Astrocyte of the cerebellum (primary cell): Measurements from ENCODE around the gene SMPDL3A.
"Not testable (repeated sequence)": the region's sequence is repeated elsewhere in the genome, so short reads cannot be mapped to it uniquely, and the experiment has no call there.

ENCODE experiments used
- DNase-seq: peaks from one replicate; pipeline ENCODE4 v3.0.0-alpha.2; 2011; ENCODE audit warnings: low read depth
- H3K4me3 ChIP-seq: 2 replicates; pipeline ENCODE4 v1.5.1; 2011; ENCODE audit warnings: mild to moderate bottlenecking, low read depth, low read length, moderate library complexity
- CTCF ChIP-seq: IDR thresholded peaks from 2 replicates; pipeline ENCODE4 v1.5.1; 2012; ENCODE audit warnings: low read length, low read depth, moderate library complexity, mild to moderate bottlenecking; ENCODE audit errors: missing control alignments
- in situ Hi-C: cut with HindIII; loops from 2 replicates; pipeline ENCODE4 v1.10.0; 2017; ENCODE audit warnings: low sequenced_read_pairs

The SMPDL3A gene

DNA sequence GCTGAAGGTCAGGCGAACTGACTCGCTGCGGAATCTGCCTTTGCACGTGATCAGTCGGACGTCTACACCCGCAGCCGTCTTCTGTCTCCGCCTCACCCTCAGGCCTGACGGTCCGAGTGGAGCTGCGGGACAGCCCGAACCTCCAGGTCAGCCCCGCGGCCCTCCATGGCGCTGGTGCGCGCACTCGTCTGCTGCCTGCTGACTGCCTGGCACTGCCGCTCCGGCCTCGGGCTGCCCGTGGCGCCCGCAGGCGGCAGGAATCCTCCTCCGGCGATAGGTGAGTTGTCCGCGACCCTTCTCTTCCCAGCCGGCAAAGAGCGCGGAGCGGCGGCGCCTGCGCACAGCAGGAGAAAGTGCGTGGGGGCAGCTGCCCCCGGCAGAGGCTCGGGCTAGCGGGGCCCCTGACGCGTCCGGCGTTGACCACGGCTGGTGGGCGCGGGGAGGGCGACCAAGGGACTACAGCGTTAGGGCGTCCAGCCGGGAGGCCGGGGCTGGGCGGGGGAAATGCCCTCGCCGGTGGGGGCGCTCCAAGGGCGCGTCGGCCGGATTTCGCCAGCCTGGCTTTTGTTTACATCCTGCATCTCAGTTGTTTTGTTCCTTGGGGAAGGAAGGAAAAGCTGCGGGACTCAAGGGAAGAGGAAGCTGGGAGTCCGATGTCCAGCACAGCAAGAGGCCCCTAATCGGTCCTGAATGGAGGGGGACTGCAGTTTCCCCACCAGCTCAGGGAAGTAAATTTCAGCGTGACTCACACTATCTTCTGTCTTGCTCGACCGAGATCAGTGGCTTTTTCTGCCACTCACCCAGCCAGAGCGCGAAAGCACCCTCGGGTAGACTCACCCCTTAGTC lies at the start of gene SMPDL3A:
SMPDL3A (plus strand) TSS at position 77 of the 846 bp plus-strand sequence; CDS start at position 166, 89 bp downstream.
- H3K4me3 ChIP-seq, result peak within 1 kb of the TSS; percentile 60
- peak; percentile 33 for TF ChIP-seq CTCF
- in situ Hi-C loops, result no loop called here
- no peak for DNase-seq

- no peak for TF ChIP-seq CTCF
- H3K4me3 ChIP-seq, result no peak overlapping the region
- in situ Hi-C loops, result no loop called here
- DNase-seq, result no peak
These were observed 49.0 kb upstream of the SMPDL3A start for GRCh38 chr6:122740091-122740490.

DNA sequence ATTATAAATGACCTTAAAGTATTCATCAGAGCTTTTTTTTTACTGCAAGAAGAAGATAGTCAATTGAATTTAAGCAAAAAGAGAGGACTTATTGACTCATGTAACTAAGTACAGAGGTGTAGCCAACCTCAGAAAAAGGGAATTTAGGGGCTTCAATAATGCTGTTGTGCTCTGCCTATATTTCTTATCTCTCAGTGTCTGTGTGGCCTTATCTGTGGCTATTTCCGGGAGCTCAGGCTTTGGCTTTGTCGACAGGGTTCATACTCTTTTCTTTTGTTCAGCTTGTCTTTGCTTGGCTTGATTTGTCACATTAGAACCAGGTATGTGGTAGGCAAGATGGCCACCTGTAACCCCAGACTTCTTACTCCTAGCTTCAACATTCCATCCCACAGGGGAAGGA lies 48.1 kb upstream of the SMPDL3A start:
- in situ Hi-C loops, result no loop called here
- no peak for TF ChIP-seq CTCF
- H3K4me3 ChIP-seq, result no peak overlapping the region
- DNase-seq, result no peak

DNA sequence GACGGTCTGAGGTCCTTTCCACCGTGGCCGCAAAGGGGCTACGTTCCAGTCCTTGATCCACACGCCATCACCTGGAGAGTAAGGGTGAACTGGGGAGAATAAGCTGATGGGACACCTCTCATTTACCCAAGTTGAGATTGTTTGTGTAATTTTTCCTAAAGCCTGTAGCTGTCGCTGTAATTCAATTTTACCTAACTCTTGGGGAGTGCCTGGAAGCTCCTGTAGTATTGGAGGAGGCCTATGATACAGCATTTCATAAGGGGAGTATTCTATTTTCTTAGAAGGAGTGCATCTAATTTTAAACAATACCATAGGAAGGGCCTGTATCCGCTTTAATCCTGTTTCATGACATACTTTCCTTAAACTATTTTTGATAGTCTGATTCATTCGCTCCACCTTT lies 44.8 kb upstream of the SMPDL3A start:
- TF ChIP-seq CTCF, result peak; percentile 49
- DNase-seq, H3K4me3 ChIP-seq, in situ Hi-C loops: not testable (repeated sequence)

GRCh38 chr6:122744856-122745255 lies 44.2 kb upstream of the SMPDL3A start:
- DNase-seq, in situ Hi-C loops, H3K4me3 ChIP-seq: not testable (repeated sequence)

DNA sequence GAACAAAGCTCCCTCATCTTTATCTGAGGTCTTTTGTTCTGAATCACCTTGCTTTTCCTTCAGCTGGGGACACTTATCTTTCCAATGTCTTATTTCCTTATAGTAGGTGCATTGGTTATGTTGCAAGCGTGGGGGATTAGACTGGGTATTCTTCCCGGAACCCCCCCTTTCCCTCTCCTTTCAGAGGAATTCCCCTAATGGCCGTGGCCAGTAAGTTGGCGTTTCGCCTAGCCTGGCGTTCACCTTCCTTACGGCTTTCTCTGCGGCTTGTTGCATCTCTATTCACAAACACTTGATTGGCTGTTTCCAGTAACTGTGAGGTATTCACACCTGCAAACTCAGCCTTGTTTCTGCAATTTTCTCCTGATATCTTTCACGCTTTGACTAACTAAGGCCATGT lies 42.4 kb upstream of the SMPDL3A start:
- TF ChIP-seq CTCF, result no peak
- no peak overlapping the region for H3K4me3 ChIP-seq
- no peak for DNase-seq
- in situ Hi-C loops, result no loop called here

DNA sequence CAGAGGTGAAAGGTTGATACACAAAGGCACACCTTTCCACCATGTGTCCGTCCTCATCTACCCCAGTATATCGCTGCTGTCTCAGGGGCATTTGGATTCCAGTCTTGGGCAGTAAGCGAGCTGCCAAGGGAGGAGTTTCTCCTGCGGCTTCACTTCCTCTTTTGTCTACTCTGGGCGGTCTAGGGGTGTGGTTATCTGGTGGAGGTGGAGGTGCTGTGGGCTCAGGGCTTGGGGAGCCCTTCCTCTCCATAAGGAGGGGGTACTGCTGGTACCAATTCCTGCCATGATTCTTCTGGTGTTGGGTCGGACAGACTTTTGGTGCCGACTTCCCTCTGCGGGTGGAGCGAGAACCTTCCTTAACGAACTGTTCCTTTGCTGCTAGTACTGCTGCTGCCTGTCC lies 41.5 kb upstream of the SMPDL3A start:
- no peak overlapping the region for H3K4me3 ChIP-seq
- no peak for DNase-seq
- TF ChIP-seq CTCF, result no peak

DNA sequence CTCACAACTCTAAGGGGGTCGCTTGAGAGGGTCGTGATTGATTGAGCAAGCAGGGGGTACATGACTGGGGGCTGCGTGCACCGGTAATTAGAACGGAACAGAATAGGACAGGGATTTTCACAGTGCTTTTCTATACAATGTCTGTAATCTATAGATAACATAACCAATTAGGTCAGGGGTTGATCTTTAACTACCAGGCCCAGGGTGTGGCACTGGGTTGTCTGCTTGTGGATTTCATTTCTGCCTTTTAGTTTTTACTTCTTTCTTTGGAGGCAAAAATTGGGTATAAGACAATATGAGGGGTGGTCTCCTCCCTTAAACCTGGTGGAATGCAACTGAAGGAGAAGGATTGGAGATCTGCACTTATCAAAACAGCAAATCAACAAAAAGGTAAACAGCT lies 40.1 kb upstream of the SMPDL3A start:
- H3K4me3 ChIP-seq, DNase-seq, in situ Hi-C loops: not testable (repeated sequence)

More for the DNA sequence above, 41.5 kb upstream of the SMPDL3A start:
- in situ Hi-C loops, result no loop called here
